ENCODE data around the gene HOXD10.

HOXD10 gene

GRCh38 chr2:176081837-176082524 is 34.6 kb upstream of the HOXD10 start:
- H3K27ac ChIP-seq: no peak overlapping the region
- no peak for DNase-seq (ENCODE audit: low read depth, low spot score)

DNA sequence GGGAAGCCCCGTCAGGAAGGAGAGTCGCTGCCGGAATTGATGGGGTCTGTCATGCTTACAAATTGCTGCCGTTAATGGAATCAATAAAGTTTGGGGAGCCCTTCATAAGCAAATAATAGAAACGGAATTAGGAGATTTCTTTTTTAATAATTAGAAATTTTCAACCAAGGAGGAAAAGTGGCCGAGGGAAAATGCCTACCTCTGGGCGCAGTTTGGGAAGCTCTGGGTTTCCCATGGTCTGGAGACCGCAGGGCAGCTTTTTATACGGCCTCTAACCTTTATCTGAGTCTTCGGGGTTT is 34.1 kb upstream of the HOXD10 start:
- DNase-seq (ENCODE audit: low read depth, low spot score): no peak
- no peak overlapping the region for H3K27ac ChIP-seq

DNA sequence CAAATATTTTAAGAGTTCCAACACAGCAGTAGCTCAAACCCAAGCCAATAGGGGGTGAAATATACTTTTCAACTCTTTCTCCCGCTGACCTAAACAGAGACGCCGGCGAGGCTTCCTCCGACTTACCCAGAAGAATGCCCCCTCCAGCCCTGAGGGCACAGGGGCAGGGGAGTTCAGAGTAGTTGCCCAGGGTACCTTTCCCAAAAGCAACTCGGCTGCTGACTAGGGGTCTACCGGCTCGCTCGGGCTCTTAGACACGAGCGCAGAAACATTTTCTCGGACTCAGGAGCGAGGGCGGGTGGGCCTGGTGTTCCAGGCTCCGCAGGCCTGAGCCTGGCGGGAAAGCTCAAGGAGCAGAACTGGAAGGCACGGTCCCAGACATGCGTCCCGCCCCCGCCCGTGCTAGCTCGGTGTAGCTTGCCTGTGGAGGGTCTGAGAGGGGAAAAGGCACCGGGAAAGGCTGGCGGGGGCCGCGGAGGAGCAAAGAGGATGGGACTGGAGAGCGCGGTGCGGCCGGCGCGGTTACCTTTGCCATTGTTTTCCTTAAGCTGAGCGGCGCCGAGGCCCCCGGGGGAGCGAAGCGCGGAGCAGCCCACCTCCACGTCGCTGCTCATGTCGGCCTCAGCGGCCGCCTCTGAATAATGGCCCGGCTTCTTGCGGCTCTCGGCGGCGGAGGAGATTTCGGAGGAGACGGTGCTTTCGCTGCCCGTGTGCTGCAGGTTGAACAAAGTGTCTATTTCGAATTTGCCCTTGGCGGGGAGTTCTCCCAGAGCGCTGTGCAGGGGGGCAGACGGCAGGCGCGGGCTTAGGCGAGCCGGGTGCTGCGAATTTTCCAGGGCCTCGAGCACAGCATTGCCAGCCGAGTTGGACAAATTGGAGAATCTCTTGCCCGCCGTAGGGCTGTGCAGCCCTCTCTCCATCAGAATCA is 33.5 kb upstream of the HOXD10 start:
- DNase-seq (ENCODE audit: low read depth, low spot score): no peak
- no peak overlapping the region for H3K27ac ChIP-seq

- H3K27ac ChIP-seq: no peak within 1 kb of the TSS
- no peak for DNase-seq (ENCODE audit: low read depth, low spot score)
These were observed 32.7 kb upstream of the HOXD10 start, which contains the start of gene EVX2 for GRCh38 chr2:176083796-176084261. Gene EVX2 (minus strand): TSS chr2:176083962. CDS start chr2:176083776, 186 bp downstream.

DNA sequence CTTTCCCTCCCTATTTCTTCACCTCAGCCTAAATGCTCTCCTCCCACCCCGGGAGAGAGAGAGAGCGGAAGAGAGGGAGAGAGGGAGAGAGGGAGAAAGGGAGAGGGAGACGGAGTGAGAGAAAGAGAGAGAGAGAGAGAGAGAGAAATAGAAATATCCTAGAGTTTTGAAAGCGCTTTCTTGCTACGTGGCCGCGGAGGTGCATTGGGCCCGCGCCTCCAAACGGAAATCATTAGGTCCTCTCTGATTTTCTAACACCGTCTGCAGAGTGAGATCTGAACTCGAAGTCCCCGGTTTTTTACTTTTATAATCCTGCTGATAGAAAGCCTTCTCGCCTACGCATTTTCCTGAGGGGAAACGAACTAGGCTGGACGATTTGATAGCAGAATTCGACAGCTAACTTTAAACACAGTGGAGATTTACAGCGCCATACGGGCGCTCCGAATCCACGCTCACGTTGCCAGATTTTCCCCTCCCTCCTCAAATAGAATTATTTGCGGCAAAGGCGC is 31.9 kb upstream of the HOXD10 start:
- H3K27ac ChIP-seq: no peak overlapping the region
- DNase-seq (ENCODE audit: low read depth, low spot score): no peak

GRCh38 chr2:176085120-176085788 is 31.3 kb upstream of the HOXD10 start:
- no peak for DNase-seq (ENCODE audit: low read depth, low spot score)
- no peak overlapping the region for H3K27ac ChIP-seq

- no peak overlapping the region for H3K27ac ChIP-seq
- no peak for DNase-seq (ENCODE audit: low read depth, low spot score)
These were observed 30.5 kb upstream of the HOXD10 start for GRCh38 chr2:176085861-176086771.

GRCh38 chr2:176087330-176088047 is 29.1 kb upstream of the HOXD10 start:
- no peak for DNase-seq (ENCODE audit: low read depth, low spot score)
- H3K27ac ChIP-seq: no peak overlapping the region

GRCh38 chr2:176088048-176088936 is 28.3 kb upstream of the HOXD10 start:
- H3K27ac ChIP-seq: no peak overlapping the region
- DNase-seq (ENCODE audit: low read depth, low spot score): no peak

DNA sequence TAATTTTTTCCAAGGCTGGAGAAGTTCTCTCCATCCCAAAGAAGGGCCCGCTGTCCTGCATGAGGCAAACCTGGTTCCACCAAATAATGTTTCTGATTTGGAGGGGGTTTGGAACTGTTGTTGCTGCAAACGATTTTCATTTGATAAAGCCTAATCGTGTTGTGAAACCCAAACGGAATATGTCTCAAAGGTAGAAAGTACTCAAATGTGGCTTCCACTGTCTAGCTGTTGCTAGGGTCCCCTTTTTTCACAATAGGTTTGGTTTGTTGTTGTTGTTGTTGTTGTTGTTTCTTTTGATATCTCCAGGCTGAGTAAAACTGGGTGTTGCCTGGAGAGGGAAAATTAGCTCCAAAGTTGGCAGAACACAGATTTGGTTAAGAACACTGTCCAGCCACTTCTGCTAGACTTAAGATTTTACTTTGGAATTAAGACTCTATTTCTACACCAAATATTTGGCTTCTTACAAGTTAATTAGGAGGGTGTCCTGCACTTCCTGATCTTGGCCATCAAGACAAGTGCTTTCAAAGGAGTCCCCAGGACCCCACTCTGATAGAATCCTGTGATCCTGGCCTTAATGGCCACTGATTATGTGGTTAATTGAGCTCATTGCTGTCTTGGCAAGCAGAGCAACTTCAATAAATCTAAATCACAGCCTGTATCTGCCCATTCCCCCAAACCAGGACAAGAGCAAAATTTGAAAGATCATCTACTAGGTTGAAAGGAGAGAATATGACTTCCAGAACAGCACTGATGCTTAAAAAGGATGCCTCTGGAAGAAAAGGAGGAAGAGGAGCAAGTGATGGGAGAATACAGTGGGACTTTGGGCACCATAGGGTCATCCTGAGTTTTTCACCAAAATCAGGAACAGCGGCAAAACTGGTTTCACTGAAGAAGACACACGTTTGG is 27.4 kb upstream of the HOXD10 start:
- H3K27ac ChIP-seq: no peak overlapping the region
- no peak for DNase-seq (ENCODE audit: low read depth, low spot score)

GRCh38 chr2:176089843-176090395 is 26.7 kb upstream of the HOXD10 start:
- no peak overlapping the region for H3K27ac ChIP-seq
- DNase-seq (ENCODE audit: low read depth, low spot score): no peak

GRCh38 chr2:176090862-176091261 is 25.7 kb upstream of the HOXD10 start:
- DNase-seq (ENCODE audit: low read depth, low spot score): no peak
- no peak overlapping the region for H3K27ac ChIP-seq

DNA sequence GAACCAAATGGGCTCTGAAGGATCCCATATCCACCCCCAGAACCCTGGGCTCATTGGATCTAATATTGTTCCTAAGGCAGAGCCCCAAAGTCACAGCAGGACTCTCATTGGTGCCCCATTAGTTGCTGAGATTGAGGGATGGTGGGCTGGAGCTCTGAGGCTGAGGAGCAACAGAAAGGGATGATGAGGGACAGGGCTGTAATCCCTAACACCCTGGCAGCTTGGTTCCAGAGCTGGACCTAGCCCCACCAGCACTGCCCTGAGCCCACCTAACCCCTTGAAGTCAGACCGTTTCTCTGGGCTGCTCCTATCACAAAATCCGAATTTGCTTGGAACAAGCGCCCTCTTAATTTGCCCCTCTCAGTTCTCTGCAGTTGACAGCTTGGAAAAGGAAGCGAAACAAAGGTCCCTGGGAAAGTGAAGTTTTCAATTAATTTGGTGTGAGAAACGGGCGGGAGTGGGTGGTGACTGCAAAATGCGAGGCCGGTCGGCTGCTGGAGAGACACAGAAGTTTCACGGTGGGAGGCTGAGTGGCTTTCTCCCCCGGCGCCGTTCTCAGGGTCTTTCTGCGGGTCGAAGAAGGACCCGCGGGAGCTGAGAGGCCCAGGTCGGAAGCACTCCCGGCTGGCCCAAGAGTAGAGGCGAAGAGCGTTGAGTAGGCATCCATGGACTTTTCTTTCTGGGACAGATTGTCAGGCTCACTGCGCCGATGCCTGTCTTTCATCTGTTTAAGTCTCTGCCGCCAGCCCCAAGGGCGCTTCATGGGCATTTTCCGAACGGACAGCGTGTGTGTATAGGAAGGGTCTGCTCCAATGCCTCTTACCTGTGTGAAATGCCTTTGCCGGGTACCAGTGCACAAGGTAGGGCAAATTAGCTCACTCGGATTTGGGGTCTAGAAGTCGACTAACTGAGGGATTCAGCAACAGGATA is 25.0 kb upstream of the HOXD10 start:
- DNase-seq (ENCODE audit: low read depth, low spot score): no peak
- no peak overlapping the region for H3K27ac ChIP-seq

- DNase-seq (ENCODE audit: low read depth, low spot score): no peak
- H3K27ac ChIP-seq: no peak within 1 kb of the TSS
These were observed 24.1 kb upstream of the HOXD10 start, which contains the start of gene HOXD13 for GRCh38 chr2:176092270-176093144. Gene HOXD13 (plus strand): TSS chr2:176092721. CDS start chr2:176092891, 170 bp downstream.
